K562 (cell line): ENCODE data around the gene FAM193A. TPM values are rescaled to one million over a fixed set of nuclear protein-coding genes. Genes with fewer than 3 reads are reported as not detected.

Experiments
- ATAC-seq: fragments of 200-7000 bp; cut with Tn5 transposase; 3 replicates; pipeline ENCODE4 v1.9.1; 2020; ENCODE audit warnings: moderate library complexity
- BruUV-seq: library from RNA; stranded (reverse); fragments of 400-500 nt; replicated peaks from 2 replicates; lab custom pipeline; 2021; lab: Mats Ljungman, UMichigan
- CTCF ChIA-PET: fragments of 300-600 bp; formaldehyde crosslinking; extraction: SDS; loops from one replicate; lab custom pipeline; 2021; ENCODE audit warnings: low intra/inter-chr PET ratio; lab: Yijun Ruan, JAX
- POLR2A ChIA-PET: fragments of 300-600, 350-650 bp; sonication (Branson Sonifier 250); formaldehyde crosslinking; extraction: SDS; loops from one replicate; lab custom pipeline; 2021; ENCODE audit warnings: antibody characterized with exemption, inconsistent platforms; lab: Yijun Ruan, JAX
- DNase-seq, 4 experiments: peaks; one replicate each; pipeline versions ENCODE4 v3.0.0 to v3.0.0-alpha.2; 2011 to 2018; ENCODE audit warnings: low spot score in 3 of 4, mixed read lengths in 3 of 4; ENCODE audit errors: extremely low read depth in 1 of 4
- FAIRE-seq: peaks from 2 replicates; lab custom pipeline; 2011; peaks lifted over from hg19 to GRCh38; lab: Jason Lieb, UNC
- H2AFZ ChIP-seq: 2 replicates; pipeline ENCODE4 v1.6.0; 2011; ENCODE audit warnings: low read depth, low read length, control low read depth, inconsistent platforms
- H3K27ac ChIP-seq: fragments of 200-600 bp; 3 replicates; pipeline ENCODE4 v1.8.0; 2011; ENCODE audit warnings: low read depth, mild to moderate bottlenecking, control low read depth, inconsistent platforms, low read length, moderate library complexity, mixed read lengths; ENCODE audit errors: extremely low read depth
- H3K27me3 ChIP-seq, 2 experiments: fragments of 300-600 bp in 1 of 2; 2 replicates in 1 of 2; 3 replicates in 1 of 2; pipeline versions ENCODE4 v1.6.0 to v1.8.0; 2011; ENCODE audit warnings: inconsistent platforms in 2 of 2, low read length in 2 of 2, mild to moderate bottlenecking in 1 of 2, mixed read lengths in 1 of 2, moderate library complexity in 1 of 2; ENCODE audit not compliant: control insufficient read depth in 2 of 2, insufficient read depth in 2 of 2
- H3K36me3 ChIP-seq: fragments of 300-600 bp; 3 replicates; pipeline ENCODE4 v1.8.0; 2011; ENCODE audit warnings: mild to moderate bottlenecking, low read length, inconsistent platforms; ENCODE audit not compliant: control insufficient read depth, insufficient read depth
- H3K4me1 ChIP-seq, 2 experiments: fragments of 200-600 bp in 1 of 2; replicated peaks in 1 of 2; 2 replicates in 1 of 2; 3 replicates in 1 of 2; pipeline versions ENCODE4 v1.5.1 to v1.8.0; 2011; ENCODE audit warnings: inconsistent platforms in 2 of 2, low read length in 2 of 2, mild to moderate bottlenecking in 1 of 2, mixed read lengths in 1 of 2, moderate library complexity in 1 of 2; ENCODE audit not compliant: control insufficient read depth in 2 of 2, insufficient read depth in 2 of 2
- H3K4me2 ChIP-seq: 2 replicates; pipeline ENCODE4 v1.6.1; 2011; ENCODE audit warnings: low read length, control low read depth, inconsistent platforms, mixed read lengths; ENCODE audit not compliant: insufficient read depth
- H3K4me3 ChIP-seq: fragments of 200-600 bp; sonication (generic), shearing (Covaris generic); 2 replicates; pipeline ENCODE4 v1.5.1; 2016; ENCODE audit warnings: control low read depth, inconsistent platforms
- H3K79me2 ChIP-seq: fragments of 200-600 bp; 3 replicates; pipeline ENCODE4 v1.8.0; 2011; ENCODE audit warnings: low read length, inconsistent platforms; ENCODE audit not compliant: control insufficient read depth, insufficient read depth
- H3K9ac ChIP-seq, 2 experiments: 2 replicates each; pipeline versions ENCODE4 v1.6.0 to v1.6.1; 2011; ENCODE audit warnings: low read depth in 2 of 2, low read length in 2 of 2, control low read depth in 1 of 2, inconsistent platforms in 1 of 2, mild to moderate bottlenecking in 1 of 2, mixed read lengths in 1 of 2; ENCODE audit not compliant: insufficient read depth in 1 of 2
- H3K9me1 ChIP-seq: one replicate; pipeline ENCODE4 v1.6.0; 2011; ENCODE audit warnings: inconsistent platforms, mild to moderate bottlenecking, low read length, moderate library complexity; ENCODE audit not compliant: control insufficient read depth, insufficient read depth
- H3K9me3 ChIP-seq: replicated peaks from 2 replicates; pipeline ENCODE4 v1.5.1; 2011; ENCODE audit warnings: low read depth, low read length, inconsistent platforms; ENCODE audit not compliant: control insufficient read depth, insufficient read depth
- H4K20me1 ChIP-seq: replicated peaks from 2 replicates; pipeline ENCODE4 v1.6.1; 2011; ENCODE audit warnings: low read length, inconsistent platforms, mixed read lengths; ENCODE audit not compliant: control insufficient read depth, insufficient read depth
- ATF7 ChIP-seq: fragments of 450-650 bp; IDR thresholded peaks from 2 replicates; pipeline ENCODE4 v1.7.1; 2014; ENCODE audit warnings: mild to moderate bottlenecking, moderate library complexity
- CHD2 ChIP-seq: IDR thresholded peaks from 2 replicates; pipeline ENCODE4 v1.6.1; 2011; ENCODE audit warnings: low read depth, low read length
- DIDO1 ChIP-seq: fragments of 450-650 bp; IDR thresholded peaks from 2 replicates; pipeline ENCODE4 v1.6.1; 2016; ENCODE audit warnings: low read depth, missing biosample characterization, missing genetic modification characterization
- EP300 ChIP-seq: IDR thresholded peaks from 2 replicates; pipeline ENCODE4 v1.6.1; 2012; ENCODE audit warnings: low read length, improper control_type of control experiment
- MYBL2 ChIP-seq, 2 experiments: fragments of 450-650 bp in 1 of 2; sonication (generic) in 1 of 2; formaldehyde crosslinking in 1 of 2; IDR thresholded peaks; 2 replicates each; pipeline versions ENCODE4 v1.6.1 to v1.8.1; 2017 to 2022; ENCODE audit warnings: borderline replicate concordance in 1 of 2, inconsistent platforms in 1 of 2, low read depth in 1 of 2, mild to moderate bottlenecking in 1 of 2, missing genetic modification reagents in 1 of 2, moderate library complexity in 1 of 2
- NFIC ChIP-seq: fragments of 450-650 bp; IDR thresholded peaks from 2 replicates; pipeline ENCODE4 v1.6.1; 2017; ENCODE audit warnings: mild to moderate bottlenecking, inconsistent platforms
- TCF7L2 ChIP-seq: fragments of 150-350 bp; IDR thresholded peaks from 2 replicates; pipeline ENCODE4 v1.6.1; 2016; ENCODE audit warnings: low read depth, mild to moderate bottlenecking, low read length, moderate library complexity
- WGBS: fragments of 100-300 bp; shearing (Covaris generic); methylation state at CpG from one replicate; pipeline ENCODE4 v1.1.6; 2016; ENCODE audit warnings: low coverage, mixed read lengths; ENCODE audit not compliant: insufficient coverage; ENCODE audit errors: missing lambda C conversion rate; 5-methylcytosine and 5-hydroxymethylcytosine counted together
- in situ Hi-C: fragments of 300-500 bp; cut with MboI; formaldehyde crosslinking; loops from 4 replicates; pipeline ENCODE4 v1.15.0; 2018; ENCODE audit warnings: inconsistent platforms, mixed read lengths
- intact Hi-C: fragments of 100-400 bp; cut with micrococcal nuclease; formaldehyde crosslinking; loops from 2 replicates; pipeline ENCODE4 v1.14.2; 2022
- polyA plus RNA-seq, 8 experiments: library from polyadenylated mRNA; depleted of rRNA in 4 of 8; stranded (reverse) in 5 of 8; unstranded in 3 of 8; fragments of >200 nt; fragmentation: Nextera tagmentation in 2 of 8; fragmentation: Illumina TruSeq in 1 of 8; extraction: Ambion mirVana in 2 of 8; extraction: Trizol in 1 of 8; gene quantifications; 2 replicates each; pipeline versions ENCODE4 v1.2.1 to v1.2.3, GENCODE V29; 2011 to 2014; ENCODE audit warnings: inconsistent platforms in 1 of 8, missing spikeins in 1 of 8
- total RNA-seq, 7 experiments: library from RNA; depleted of rRNA in 6 of 7; stranded (reverse); fragments of >200 nt in 6 of 7; fragmentation: Illumina TruSeq in 2 of 7; extraction: Trizol in 2 of 7; gene quantifications; 2 replicates each; pipeline versions ENCODE4 v1.2.1 to v1.2.3, GENCODE V29; 2011 to 2021; ENCODE audit warnings: low replicate concordance in 1 of 7
- TF ChIP-seq, protein P1 (sequence below): fragments of 250-450 bp; sonication (Bioruptor Pico); IDR thresholded peaks from 2 replicates; pipeline ENCODE4 v1.5.0; 2021

Gene FAM193A
- total and polyA plus RNA-seq, 9 of the 15 experiments (the other 6 are each of a cell fraction or from before 2014, with no cell fraction given), result 0.46 to 24.6 (median 9.6) TPM

DNA sequence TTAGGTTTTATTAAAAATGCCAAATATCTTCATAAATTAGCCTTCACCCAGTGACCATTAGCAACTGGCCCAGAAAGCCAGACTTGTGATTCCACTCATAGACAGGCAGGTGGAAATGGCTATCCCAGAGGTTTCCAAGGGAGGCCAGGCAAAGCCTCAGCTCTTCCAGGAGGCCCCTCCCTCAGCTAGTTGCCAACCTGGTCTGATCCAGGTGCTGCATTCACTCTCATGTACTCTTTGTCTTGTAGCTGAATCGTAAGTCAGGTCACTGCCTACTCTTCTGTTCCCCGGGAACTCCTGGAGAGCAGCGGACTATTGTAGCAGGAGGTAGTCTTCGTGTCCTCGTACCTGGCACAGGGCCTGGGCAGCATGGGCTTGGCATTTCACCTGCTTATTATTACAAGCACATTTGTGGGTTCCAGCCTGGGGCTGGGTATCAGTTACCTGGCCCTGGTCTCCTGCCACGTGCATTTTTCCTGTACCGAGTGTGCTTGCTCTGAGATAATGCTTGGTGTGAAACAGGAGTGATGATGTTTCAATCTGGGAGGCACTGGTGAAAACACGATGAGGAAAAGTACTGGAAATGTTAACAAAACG is 101.6 kb downstream of the FAM193A start:
- no peak overlapping the region for H3K27ac ChIP-seq
- H3K36me3 ChIP-seq, result peaks cover 61% of the 10 kb centered on the region
- ATAC-seq (no peak), FAIRE-seq (no peak), DNase-seq (no peak)
- H4K20me1 ChIP-seq, result 0 out of 2 replicates have a peak, but pooled peaks cover 3% of the 10 kb centered on the region
- H3K4me2 ChIP-seq, result no peak overlapping the region
- H3K79me2 ChIP-seq, result no peaks in the 10 kb centered on the region
- H3K4me3 ChIP-seq, result no peak overlapping the region
- in situ Hi-C loops, result no loop called here
- no TSS peak for BruUV-seq
- H3K9me3 ChIP-seq, result no peaks in the 10 kb centered on the region
- H2AFZ ChIP-seq, result no peak overlapping the region
- no peak overlapping the region for H3K9ac ChIP-seq
- H3K27me3 ChIP-seq, result no peaks in the 10 kb centered on the region
- ChIA-PET CTCF (no interaction called here), POLR2A (no interaction called here)
- intact Hi-C loops, result no loop called here
- H3K4me1 ChIP-seq, result no peaks in the 10 kb centered on the region
- no peaks in the 10 kb centered on the region for H3K9me1 ChIP-seq
- TF ChIP-seq MYBL2 (IDR thresholded peaks at IDR 0.05; ENCODE audit: low read depth) (no peak), MYBL2 (CRISPR knock-in tag; IDR thresholded peaks at IDR 0.05; ENCODE audit: borderline replicate concordance) (no peak), CHD2 (no peak), NFIC (no peak), ATF7 (no peak), DIDO1 (tag) (no peak), EP300 (no peak), TCF7L2 (no peak)
- TF ChIP-seq, protein P1, sequence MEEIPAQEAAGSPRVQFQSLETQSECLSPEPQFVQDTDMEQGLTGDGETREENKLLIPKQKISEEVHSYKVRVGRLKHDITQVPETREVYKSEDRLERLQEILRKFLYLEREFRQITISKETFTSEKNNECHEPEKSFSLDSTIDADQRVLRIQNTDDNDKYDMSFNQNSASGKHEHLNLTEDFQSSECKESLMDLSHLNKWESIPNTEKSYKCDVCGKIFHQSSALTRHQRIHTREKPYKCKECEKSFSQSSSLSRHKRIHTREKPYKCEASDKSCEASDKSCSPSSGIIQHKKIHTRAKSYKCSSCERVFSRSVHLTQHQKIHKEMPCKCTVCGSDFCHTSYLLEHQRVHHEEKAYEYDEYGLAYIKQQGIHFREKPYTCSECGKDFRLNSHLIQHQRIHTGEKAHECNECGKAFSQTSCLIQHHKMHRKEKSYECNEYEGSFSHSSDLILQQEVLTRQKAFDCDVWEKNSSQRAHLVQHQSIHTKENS, result no peak
- 94% methylated on average over 9 of the region's 9 CpGs for WGBS
